OCI-LY7 (cell line): ENCODE measurements around the gene MPHOSPH8. TPM values are rescaled to one million over a fixed set of nuclear protein-coding genes. Genes with fewer than 3 reads are reported as not detected.
A peak's percentile ranks its signal among the peaks of the same experiment; 100 is the strongest.

Experiments
- Bru-seq: library from RNA; stranded (reverse); fragments of 400-500 nt; gene quantifications from one replicate; lab custom pipeline; 2021; lab: Mats Ljungman, UMichigan
- BruChase-seq, 2 experiments: library from RNA; stranded (reverse); fragments of 400-500 nt; gene quantifications; one replicate each; lab custom pipeline; 2021; lab: Mats Ljungman, UMichigan
- BruUV-seq: library from RNA; stranded (reverse); fragments of 400-500 nt; replicated peaks from 2 replicates; lab custom pipeline; 2021; lab: Mats Ljungman, UMichigan
- CTCF ChIA-PET: fragments of 300-600 bp; sonication (Branson Sonifier 250); formaldehyde crosslinking; loops from one replicate; lab custom pipeline; 2022; ENCODE audit warnings: antibody characterized with exemption; ENCODE audit not compliant: unreplicated experiment; lab: Charles Lee
- POLR2A ChIA-PET: fragments of 300-600 bp; sonication (Branson Sonifier 250); formaldehyde crosslinking; loops from one replicate; lab custom pipeline; 2022; ENCODE audit warnings: antibody characterized with exemption; lab: Charles Lee
- DNase-seq: peaks from one replicate; pipeline ENCODE4 v3.0.0-alpha.2; 2015; ENCODE audit warnings: low spot score
- H2AFZ ChIP-seq: fragments of 200-600 bp; sonication (generic), shearing (Covaris generic); 2 replicates; pipeline ENCODE4 v1.6.1; 2014; ENCODE audit warnings: mild to moderate bottlenecking, antibody characterized with exemption, low read length, moderate library complexity
- H3K27ac ChIP-seq: fragments of 200-600 bp; sonication (generic); 2 replicates; pipeline ENCODE4 v1.5.1; 2014; ENCODE audit warnings: mixed run types, low read depth, mild to moderate bottlenecking, moderate library complexity, low read length, inconsistent platforms; ENCODE audit not compliant: poor library complexity, severe bottlenecking
- H3K36me3 ChIP-seq: fragments of 200-600 bp; sonication (generic); 2 replicates; pipeline ENCODE4 v1.6.1; 2014; ENCODE audit warnings: mild to moderate bottlenecking, antibody characterized with exemption, low read length, moderate library complexity, mixed read lengths; ENCODE audit not compliant: insufficient read depth
- H3K4me1 ChIP-seq: fragments of 200-600 bp; sonication (generic); 2 replicates; pipeline ENCODE4 v1.5.1; 2014; ENCODE audit warnings: mild to moderate bottlenecking, low read length; ENCODE audit not compliant: insufficient read depth, poor library complexity, severe bottlenecking
- H3K4me2 ChIP-seq: fragments of 200-600 bp; sonication (generic); 2 replicates; pipeline ENCODE4 v1.6.1; 2014; ENCODE audit warnings: mild to moderate bottlenecking, low read length
- H3K4me3 ChIP-seq: fragments of 200-600 bp; sonication (generic); 2 replicates; pipeline ENCODE4 v1.5.1; 2014; ENCODE audit warnings: mild to moderate bottlenecking, low read depth, low read length; ENCODE audit not compliant: poor library complexity, severe bottlenecking
- H3K79me2 ChIP-seq: fragments of 200-600 bp; sonication (generic); 2 replicates; pipeline ENCODE4 v1.6.1; 2016; ENCODE audit warnings: low read depth, mild to moderate bottlenecking, low read length, moderate library complexity, mixed read lengths; ENCODE audit not compliant: insufficient read depth
- H3K9me2 ChIP-seq: fragments of 200-600 bp; sonication (generic); 2 replicates; pipeline ENCODE4 v1.6.1; 2016; ENCODE audit warnings: mild to moderate bottlenecking, low read length, mixed read lengths; ENCODE audit not compliant: insufficient read depth
- H3K9me3 ChIP-seq: fragments of 200-600 bp; sonication (generic); 2 replicates; pipeline ENCODE4 v1.6.1; 2014; ENCODE audit warnings: mild to moderate bottlenecking, mixed run types, low read length, mixed read lengths
- H4K20me1 ChIP-seq: fragments of 200-600 bp; sonication (generic); 2 replicates; pipeline ENCODE4 v1.6.1; 2014; ENCODE audit warnings: mild to moderate bottlenecking, antibody characterized with exemption, low read length, moderate library complexity, mixed read lengths; ENCODE audit not compliant: insufficient read depth
- EZH2phosphoT487 ChIP-seq: fragments of 200-600 bp; sonication (generic); IDR thresholded peaks from 2 replicates; pipeline ENCODE4 v1.6.1; 2018; ENCODE audit warnings: low read depth, borderline replicate concordance, mild to moderate bottlenecking, mixed run types, antibody characterized with exemption, low read length, moderate library complexity, mixed read lengths
- intact Hi-C: fragments of 100-400 bp; cut with micrococcal nuclease; formaldehyde crosslinking; loops from one replicate; pipeline ENCODE4 v1.10.0; 2022; ENCODE audit not compliant: unreplicated experiment
- long read RNA-seq: library from polyadenylated mRNA; stranded (forward); transcript quantifications from one replicate; pipeline ENCODE4 v2.0.0, GENCODE V29; 2022
- total RNA-seq, 2 experiments: library from RNA; depleted of rRNA in 1 of 2; stranded (reverse); fragments of >200 nt in 1 of 2; shearing (Covaris generic) in 1 of 2; gene quantifications; 2 replicates each; pipeline ENCODE4 v1.2.3, GENCODE V29; 2014 to 2022
- TF ChIP-seq, protein P1 (sequence below): fragments of 200-600 bp; sonication (generic); conservative IDR thresholded peaks from 2 replicates; pipeline ENCODE4 v1.5.1; 2014; ENCODE audit warnings: mild to moderate bottlenecking, antibody characterized with exemption, low read length, moderate library complexity, mixed read lengths

The MPHOSPH8 gene, protein sequence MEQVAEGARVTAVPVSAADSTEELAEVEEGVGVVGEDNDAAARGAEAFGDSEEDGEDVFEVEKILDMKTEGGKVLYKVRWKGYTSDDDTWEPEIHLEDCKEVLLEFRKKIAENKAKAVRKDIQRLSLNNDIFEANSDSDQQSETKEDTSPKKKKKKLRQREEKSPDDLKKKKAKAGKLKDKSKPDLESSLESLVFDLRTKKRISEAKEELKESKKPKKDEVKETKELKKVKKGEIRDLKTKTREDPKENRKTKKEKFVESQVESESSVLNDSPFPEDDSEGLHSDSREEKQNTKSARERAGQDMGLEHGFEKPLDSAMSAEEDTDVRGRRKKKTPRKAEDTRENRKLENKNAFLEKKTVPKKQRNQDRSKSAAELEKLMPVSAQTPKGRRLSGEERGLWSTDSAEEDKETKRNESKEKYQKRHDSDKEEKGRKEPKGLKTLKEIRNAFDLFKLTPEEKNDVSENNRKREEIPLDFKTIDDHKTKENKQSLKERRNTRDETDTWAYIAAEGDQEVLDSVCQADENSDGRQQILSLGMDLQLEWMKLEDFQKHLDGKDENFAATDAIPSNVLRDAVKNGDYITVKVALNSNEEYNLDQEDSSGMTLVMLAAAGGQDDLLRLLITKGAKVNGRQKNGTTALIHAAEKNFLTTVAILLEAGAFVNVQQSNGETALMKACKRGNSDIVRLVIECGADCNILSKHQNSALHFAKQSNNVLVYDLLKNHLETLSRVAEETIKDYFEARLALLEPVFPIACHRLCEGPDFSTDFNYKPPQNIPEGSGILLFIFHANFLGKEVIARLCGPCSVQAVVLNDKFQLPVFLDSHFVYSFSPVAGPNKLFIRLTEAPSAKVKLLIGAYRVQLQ
- total RNA-seq (2014; rRNA removed; shearing (Covaris generic)): 12.8 and 15.9 TPM in 2 replicates
- total RNA-seq (2022): 26.6 and 31.1 TPM in 2 replicates
- Bru-seq, nascent RNA: percentile 71 among the genes with signal in this experiment
- BruChase-seq, experiment 1, labeled RNA remaining after a 6-hour chase: percentile 80 among the genes with signal in this experiment
- BruChase-seq, experiment 2, labeled RNA remaining after a 2-hour chase: percentile 79 among the genes with signal in this experiment
- long read RNA-seq, full-length matches to known transcripts: 16 of 49 reads
- long read RNA-seq, partial matches to known transcripts: 17 of 49 reads
- long read RNA-seq, other reads (novel, unspliced or antisense): 16 of 49 reads

- DNase-seq: peak; percentile 98
- no peaks in the 10 kb centered on the region for H3K9me2 ChIP-seq
- TF ChIP-seq EZH2phosphoT487: no peak
- TF ChIP-seq, protein P1, sequence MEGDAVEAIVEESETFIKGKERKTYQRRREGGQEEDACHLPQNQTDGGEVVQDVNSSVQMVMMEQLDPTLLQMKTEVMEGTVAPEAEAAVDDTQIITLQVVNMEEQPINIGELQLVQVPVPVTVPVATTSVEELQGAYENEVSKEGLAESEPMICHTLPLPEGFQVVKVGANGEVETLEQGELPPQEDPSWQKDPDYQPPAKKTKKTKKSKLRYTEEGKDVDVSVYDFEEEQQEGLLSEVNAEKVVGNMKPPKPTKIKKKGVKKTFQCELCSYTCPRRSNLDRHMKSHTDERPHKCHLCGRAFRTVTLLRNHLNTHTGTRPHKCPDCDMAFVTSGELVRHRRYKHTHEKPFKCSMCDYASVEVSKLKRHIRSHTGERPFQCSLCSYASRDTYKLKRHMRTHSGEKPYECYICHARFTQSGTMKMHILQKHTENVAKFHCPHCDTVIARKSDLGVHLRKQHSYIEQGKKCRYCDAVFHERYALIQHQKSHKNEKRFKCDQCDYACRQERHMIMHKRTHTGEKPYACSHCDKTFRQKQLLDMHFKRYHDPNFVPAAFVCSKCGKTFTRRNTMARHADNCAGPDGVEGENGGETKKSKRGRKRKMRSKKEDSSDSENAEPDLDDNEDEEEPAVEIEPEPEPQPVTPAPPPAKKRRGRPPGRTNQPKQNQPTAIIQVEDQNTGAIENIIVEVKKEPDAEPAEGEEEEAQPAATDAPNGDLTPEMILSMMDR: no peak
- H2AFZ ChIP-seq: peak within 1 kb of the TSS; percentile 94
- H3K4me1 ChIP-seq: peaks cover 17% of the 10 kb centered on the region
- H4K20me1 ChIP-seq: peaks cover 15% of the 10 kb centered on the region
- intact Hi-C loops: loop anchor here (2.0 to 10.0 kb wide), 3 partner anchors 69 to 321 kb away; partner anchors contain the start of genes ZMYM2 and ZMYM5
- peak within 1 kb of the TSS; percentile 91 for H3K4me3 ChIP-seq
- BruUV-seq: no TSS peak
- H3K79me2 ChIP-seq: peaks cover 50% of the 10 kb centered on the region
- peak within 1 kb of the TSS; percentile 32 for H3K27ac ChIP-seq
- ChIA-PET CTCF (interaction anchor here (0.6 kb wide), 1 partner anchor 10 kb away, joined by 3 read pairs; no protein-coding TSS in a partner anchor), POLR2A (interaction anchor here (0.7 to 1.5 kb wide), 6 partner anchors 10 to 328 kb away, joined by 3 to 5 read pairs (median 4); no protein-coding TSS in a partner anchor)
- H3K9me3 ChIP-seq: 0 out of 2 replicates have a peak, but pooled peaks cover 12% of the 10 kb centered on the region
- H3K36me3 ChIP-seq: peaks cover 15% of the 10 kb centered on the region
- H3K4me2 ChIP-seq: peak within 1 kb of the TSS; percentile 93
Observed at GRCh38 chr13:19633479-19634255, at the start of gene MPHOSPH8. Gene MPHOSPH8, plus strand, starts transcription at chr13:19633659. Its CDS starts 90 bp downstream, at chr13:19633749.

DNA sequence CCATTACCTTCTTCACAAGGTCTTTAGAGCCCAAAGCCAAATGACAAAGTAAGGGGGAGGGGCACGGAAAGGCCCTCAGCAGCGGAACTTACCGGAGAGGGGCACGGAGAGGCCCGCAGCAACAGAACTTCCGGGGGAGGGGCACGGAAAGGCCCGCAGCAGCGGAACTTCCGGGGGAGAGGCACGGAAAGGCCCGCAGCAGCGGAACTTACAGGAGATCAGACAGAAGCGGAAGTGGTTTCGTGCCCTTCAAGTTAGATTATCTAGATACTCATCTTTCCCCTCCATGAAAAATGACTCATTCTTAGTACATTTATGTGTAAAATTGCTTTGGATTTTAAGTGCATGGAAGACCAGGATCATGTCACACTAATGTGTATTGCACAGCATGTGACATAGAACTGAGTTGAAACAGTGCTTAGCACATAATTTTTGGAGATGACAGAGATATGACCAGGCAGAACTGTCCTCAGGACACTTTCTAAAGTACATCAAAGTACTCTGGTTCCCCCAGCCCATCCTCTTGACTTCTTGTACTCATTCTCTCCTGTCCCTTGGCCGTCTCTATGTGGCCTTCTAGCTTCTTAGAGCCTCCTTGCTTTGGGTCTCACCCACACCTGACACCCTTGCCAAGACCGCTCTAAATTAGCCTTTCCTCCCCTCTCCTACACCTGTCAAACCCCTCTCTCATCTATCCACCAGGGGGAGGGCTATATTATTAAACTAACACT, 46.4 kb upstream of the MPHOSPH8 start:
- Histone ChIP-seq H3K9me2 (no peaks in the 10 kb centered on the region), H3K4me1 (peaks cover 10% of the 10 kb centered on the region), H3K4me3 (peak overlapping the region; percentile 59), H3K79me2 (no peaks in the 10 kb centered on the region), H3K36me3 (no peaks in the 10 kb centered on the region), H3K9me3 (no peaks in the 10 kb centered on the region), H4K20me1 (no peaks in the 10 kb centered on the region), H2AFZ (peak overlapping the region; percentile 89), H3K27ac (peak overlapping the region; percentile 46), H3K4me2 (peak overlapping the region; percentile 52)
- TF ChIP-seq, protein P1: no peak
- no peak for TF ChIP-seq EZH2phosphoT487
- peak; percentile 79 for DNase-seq
- ChIA-PET POLR2A (interaction anchor here (0.6 to 2.2 kb wide), 4 partner anchors 21 to 281 kb away, joined by 3 to 15 read pairs (median 4); no protein-coding TSS in a partner anchor), CTCF (no interaction called here)
- BruUV-seq: no TSS peak
- intact Hi-C loops: loop anchor here (1.0 to 10.0 kb wide), 3 partner anchors 22 to 435 kb away; no protein-coding TSS in a partner anchor
